Measurements from ENCODE around the gene TRIM67. TPM values are rescaled to one million over a fixed set of nuclear protein-coding genes. Genes with fewer than 3 reads are reported as not detected.
"Not testable (repeated sequence)": the region's sequence is repeated elsewhere in the genome, so short reads cannot be mapped to it uniquely, and the experiment has no call there.

TRIM67 gene
- polyA plus RNA-seq, 1 donor from 2014 or later, result 8.0 TPM

DNA sequence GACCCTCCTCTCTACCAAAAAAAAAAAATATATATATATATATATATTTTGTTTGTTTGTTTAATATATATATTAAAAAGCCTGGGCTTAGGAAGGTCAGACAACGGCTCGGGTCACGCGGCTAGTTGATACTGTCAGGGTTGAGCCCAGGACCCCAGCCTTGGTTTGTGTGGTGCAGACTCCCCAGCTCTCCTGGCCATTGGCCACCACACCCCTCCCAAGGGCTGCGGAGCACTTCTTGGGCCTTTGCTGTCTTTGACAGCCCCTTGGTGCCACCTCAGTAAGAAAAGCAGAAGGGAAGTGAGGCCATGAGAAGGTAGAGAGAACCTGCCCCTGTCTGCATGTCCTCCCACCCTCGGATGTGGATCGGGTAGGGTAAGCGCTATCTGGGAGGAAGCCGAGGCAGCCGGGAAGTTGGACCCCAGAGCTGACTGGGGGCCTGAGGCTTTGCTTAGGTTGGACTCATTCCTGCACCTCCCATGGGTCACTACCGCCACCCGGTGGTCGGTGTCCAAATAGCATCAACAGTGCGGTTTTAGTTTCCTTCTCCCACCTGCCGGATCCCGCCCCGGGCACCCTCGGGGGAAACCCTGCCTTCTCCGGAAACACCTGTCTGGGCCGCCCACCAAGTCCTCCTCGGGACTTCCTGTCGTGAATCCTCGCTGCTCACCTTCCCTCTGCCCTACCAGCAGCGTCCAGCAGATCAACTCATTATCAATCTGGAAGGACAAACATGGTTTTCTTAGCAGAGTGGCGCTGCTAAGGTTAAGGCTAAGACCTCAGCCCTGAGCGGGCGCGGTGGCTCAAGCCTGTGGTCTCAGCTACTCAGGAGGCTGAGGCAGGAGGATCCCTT is 49.4 kb downstream of the TRIM67 start:
- no peaks in the 10 kb centered on the region for H4K20me1 ChIP-seq (ENCODE audit: insufficient read depth)
- H3K9me3 ChIP-seq (ENCODE audit: low read length), result no peaks in the 10 kb centered on the region
- H3K9ac ChIP-seq (ENCODE audit: low read length), result no peak overlapping the region
- no peak overlapping the region for H3K4me2 ChIP-seq (ENCODE audit: low read length)
- no peak for TF ChIP-seq TAF1 (IDR thresholded peaks at IDR 0.05; ENCODE audit: low read depth)
- peak; percentile 17 for TF ChIP-seq MXI1 (conservative IDR thresholded peaks at IDR 0.05; ENCODE audit: poor library complexity, severe bottlenecking)
- no peak for TF ChIP-seq EP300 (conservative IDR thresholded peaks at IDR 0.05; ENCODE audit: poor library complexity, severe bottlenecking)
- TF ChIP-seq RAD21 (conservative IDR thresholded peaks at IDR 0.05), result peak; percentile 96
- peak; percentile 94 for TF ChIP-seq SMC3 (conservative IDR thresholded peaks at IDR 0.05; ENCODE audit: poor library complexity)
- TF ChIP-seq EZH2 (IDR thresholded peaks at IDR 0.05; ENCODE audit: borderline replicate concordance, insufficient read depth, low read length, poor library complexity, severe bottlenecking), result no peak
- TF ChIP-seq, protein P1, sequence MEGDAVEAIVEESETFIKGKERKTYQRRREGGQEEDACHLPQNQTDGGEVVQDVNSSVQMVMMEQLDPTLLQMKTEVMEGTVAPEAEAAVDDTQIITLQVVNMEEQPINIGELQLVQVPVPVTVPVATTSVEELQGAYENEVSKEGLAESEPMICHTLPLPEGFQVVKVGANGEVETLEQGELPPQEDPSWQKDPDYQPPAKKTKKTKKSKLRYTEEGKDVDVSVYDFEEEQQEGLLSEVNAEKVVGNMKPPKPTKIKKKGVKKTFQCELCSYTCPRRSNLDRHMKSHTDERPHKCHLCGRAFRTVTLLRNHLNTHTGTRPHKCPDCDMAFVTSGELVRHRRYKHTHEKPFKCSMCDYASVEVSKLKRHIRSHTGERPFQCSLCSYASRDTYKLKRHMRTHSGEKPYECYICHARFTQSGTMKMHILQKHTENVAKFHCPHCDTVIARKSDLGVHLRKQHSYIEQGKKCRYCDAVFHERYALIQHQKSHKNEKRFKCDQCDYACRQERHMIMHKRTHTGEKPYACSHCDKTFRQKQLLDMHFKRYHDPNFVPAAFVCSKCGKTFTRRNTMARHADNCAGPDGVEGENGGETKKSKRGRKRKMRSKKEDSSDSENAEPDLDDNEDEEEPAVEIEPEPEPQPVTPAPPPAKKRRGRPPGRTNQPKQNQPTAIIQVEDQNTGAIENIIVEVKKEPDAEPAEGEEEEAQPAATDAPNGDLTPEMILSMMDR (IDR thresholded peaks at IDR 0.05; ENCODE audit: poor library complexity, severe bottlenecking), result peak; percentile 94
- TF ChIP-seq POLR2AphosphoS5 (IDR thresholded peaks at IDR 0.05), result no peak
- TF ChIP-seq, protein P2, sequence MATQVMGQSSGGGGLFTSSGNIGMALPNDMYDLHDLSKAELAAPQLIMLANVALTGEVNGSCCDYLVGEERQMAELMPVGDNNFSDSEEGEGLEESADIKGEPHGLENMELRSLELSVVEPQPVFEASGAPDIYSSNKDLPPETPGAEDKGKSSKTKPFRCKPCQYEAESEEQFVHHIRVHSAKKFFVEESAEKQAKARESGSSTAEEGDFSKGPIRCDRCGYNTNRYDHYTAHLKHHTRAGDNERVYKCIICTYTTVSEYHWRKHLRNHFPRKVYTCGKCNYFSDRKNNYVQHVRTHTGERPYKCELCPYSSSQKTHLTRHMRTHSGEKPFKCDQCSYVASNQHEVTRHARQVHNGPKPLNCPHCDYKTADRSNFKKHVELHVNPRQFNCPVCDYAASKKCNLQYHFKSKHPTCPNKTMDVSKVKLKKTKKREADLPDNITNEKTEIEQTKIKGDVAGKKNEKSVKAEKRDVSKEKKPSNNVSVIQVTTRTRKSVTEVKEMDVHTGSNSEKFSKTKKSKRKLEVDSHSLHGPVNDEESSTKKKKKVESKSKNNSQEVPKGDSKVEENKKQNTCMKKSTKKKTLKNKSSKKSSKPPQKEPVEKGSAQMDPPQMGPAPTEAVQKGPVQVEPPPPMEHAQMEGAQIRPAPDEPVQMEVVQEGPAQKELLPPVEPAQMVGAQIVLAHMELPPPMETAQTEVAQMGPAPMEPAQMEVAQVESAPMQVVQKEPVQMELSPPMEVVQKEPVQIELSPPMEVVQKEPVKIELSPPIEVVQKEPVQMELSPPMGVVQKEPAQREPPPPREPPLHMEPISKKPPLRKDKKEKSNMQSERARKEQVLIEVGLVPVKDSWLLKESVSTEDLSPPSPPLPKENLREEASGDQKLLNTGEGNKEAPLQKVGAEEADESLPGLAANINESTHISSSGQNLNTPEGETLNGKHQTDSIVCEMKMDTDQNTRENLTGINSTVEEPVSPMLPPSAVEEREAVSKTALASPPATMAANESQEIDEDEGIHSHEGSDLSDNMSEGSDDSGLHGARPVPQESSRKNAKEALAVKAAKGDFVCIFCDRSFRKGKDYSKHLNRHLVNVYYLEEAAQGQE (IDR thresholded peaks at IDR 0.05; ENCODE audit: borderline replicate concordance), result no peak
- H3K79me2 ChIP-seq (replicated peaks; ENCODE audit: insufficient read depth, low read length), result no peaks in the 10 kb centered on the region
- H2AFZ ChIP-seq (ENCODE audit: low read depth, low read length), result no peak overlapping the region
- H3K27ac ChIP-seq (ENCODE audit: low read length), result no peak overlapping the region
- H3K4me3 ChIP-seq (ENCODE audit: low read length), result no peak overlapping the region
- no peaks in the 10 kb centered on the region for H3K27me3 ChIP-seq (ENCODE audit: insufficient read depth, low read depth, low read length)
- H3K9me2 ChIP-seq (ENCODE audit: insufficient read depth, low read length), result no peaks in the 10 kb centered on the region
- H3F3A ChIP-seq (ENCODE audit: insufficient read depth, low read length, poor library complexity, severe bottlenecking), result no peaks in the 10 kb centered on the region
- H3K36me3 ChIP-seq (ENCODE audit: insufficient read depth, low read length), result no peaks in the 10 kb centered on the region

- not testable (repeated sequence) for H4K20me1 ChIP-seq (ENCODE audit: insufficient read depth); H3K9me3 ChIP-seq (ENCODE audit: low read length); H3K9me2 ChIP-seq (ENCODE audit: insufficient read depth, low read length); H3K36me3 ChIP-seq (ENCODE audit: insufficient read depth, low read length); H3K4me2 ChIP-seq (ENCODE audit: low read length); H3F3A ChIP-seq (ENCODE audit: insufficient read depth, low read length, poor library complexity, severe bottlenecking); H3K9ac ChIP-seq (ENCODE audit: low read length); H3K4me3 ChIP-seq (ENCODE audit: low read length); H2AFZ ChIP-seq (ENCODE audit: low read depth, low read length); H3K27me3 ChIP-seq (ENCODE audit: insufficient read depth, low read depth, low read length); H3K27ac ChIP-seq (ENCODE audit: low read length); H3K79me2 ChIP-seq (replicated peaks; ENCODE audit: insufficient read depth, low read length)
These were observed 50.4 kb downstream of the TRIM67 start for GRCh38 chr1:231212301-231212700.

Data from neural cell (in vitro differentiated cells).